H1 (cell line): ENCODE data around the gene TTLL5. TPM values are rescaled to one million over a fixed set of nuclear protein-coding genes. Genes with fewer than 3 reads are reported as not detected.

Experiments
- CTCF ChIA-PET: fragments of 300-600 bp; sonication (Branson Sonifier 250); formaldehyde crosslinking; loops from one replicate; lab custom pipeline; 2021; ENCODE audit not compliant: partially characterized antibody; lab: Charles Lee
- POLR2A ChIA-PET: fragments of 300-600 bp; sonication (Branson Sonifier 250); formaldehyde crosslinking; loops from one replicate; lab custom pipeline; 2021; ENCODE audit warnings: inconsistent platforms; ENCODE audit not compliant: partially characterized antibody; lab: Charles Lee
- DNase-seq, 2 experiments: peaks; one replicate each; pipeline versions ENCODE4 v3.0.0 to v3.0.0-alpha.2; 2010 to 2022; ENCODE audit warnings: low spot score in 2 of 2, low read depth in 1 of 2, mixed read lengths in 1 of 2
- FAIRE-seq: peaks from 2 replicates; lab custom pipeline; 2011; peaks lifted over from hg19 to GRCh38; lab: Jason Lieb, UNC
- H2AFZ ChIP-seq: 2 replicates; pipeline ENCODE4 v1.8.1; 2012; ENCODE audit warnings: low read length, inconsistent platforms
- H2AK5ac ChIP-seq: 2 replicates; pipeline ENCODE4 v1.6.1; 2013; ENCODE audit warnings: low read depth, low read length
- H2BK120ac ChIP-seq: replicated peaks from 2 replicates; pipeline ENCODE3; 2013; ENCODE audit warnings: low read depth, low read length, inconsistent platforms
- H2BK12ac ChIP-seq: 2 replicates; pipeline ENCODE4 v1.6.1; 2013; ENCODE audit warnings: low read depth, low read length
- H2BK15ac ChIP-seq: 2 replicates; pipeline ENCODE4 v1.6.1; 2013; ENCODE audit warnings: low read length
- H2BK20ac ChIP-seq: 2 replicates; pipeline ENCODE4 v1.6.1; 2013; ENCODE audit warnings: low read length
- H2BK5ac ChIP-seq: 2 replicates; pipeline ENCODE4 v1.6.1; 2013; ENCODE audit warnings: low read depth, low read length
- H3K14ac ChIP-seq: 2 replicates; pipeline ENCODE4 v1.6.1; 2013; ENCODE audit warnings: inconsistent platforms; ENCODE audit not compliant: insufficient read length
- H3K18ac ChIP-seq: 2 replicates; pipeline ENCODE4 v1.6.1; 2013; ENCODE audit warnings: low read length; ENCODE audit errors: extremely low read depth
- H3K23ac ChIP-seq: 2 replicates; pipeline ENCODE4 v1.6.1; 2013; ENCODE audit warnings: inconsistent platforms; ENCODE audit not compliant: insufficient read length
- H3K23me2 ChIP-seq: 2 replicates; pipeline ENCODE4 v1.6.1; 2013; ENCODE audit warnings: low read depth, low read length
- H3K27ac ChIP-seq: 2 replicates; pipeline ENCODE4 v1.6.1; 2011; ENCODE audit warnings: low read depth, low read length, inconsistent platforms
- H3K27me3 ChIP-seq, 4 experiments: replicated peaks in 1 of 4; 1 replicate in 1 of 4; 2 replicates in 3 of 4; pipeline versions ENCODE4 v1.6.1 to v1.8.1; 2011 to 2013; ENCODE audit warnings: low read length in 3 of 4, mild to moderate bottlenecking in 3 of 4, inconsistent platforms in 2 of 4, mixed read lengths in 2 of 4, moderate library complexity in 1 of 4; ENCODE audit not compliant: control insufficient read depth in 3 of 4, insufficient read depth in 3 of 4; ENCODE audit errors: extremely low read depth in 1 of 4
- H3K36me3 ChIP-seq, 4 experiments: 2 replicates each; pipeline versions ENCODE4 v1.6.1 to v1.8.1; 2011 to 2013; ENCODE audit warnings: mild to moderate bottlenecking in 4 of 4, low read length in 3 of 4, moderate library complexity in 2 of 4, control low read depth in 1 of 4, inconsistent platforms in 1 of 4; ENCODE audit not compliant: insufficient read depth in 4 of 4, control insufficient read depth in 2 of 4
- H3K4ac ChIP-seq: replicated peaks from 2 replicates; pipeline ENCODE3; 2013; ENCODE audit warnings: low read length, low read depth, mixed read lengths, inconsistent platforms; ENCODE audit not compliant: insufficient read length
- H3K4me1 ChIP-seq, 4 experiments: replicated peaks in 1 of 4; 1 replicate in 1 of 4; 2 replicates in 3 of 4; pipeline versions ENCODE4 v1.6.1 to v1.8.1; 2011 to 2013; ENCODE audit warnings: low read length in 3 of 4, inconsistent platforms in 2 of 4, mixed read lengths in 1 of 4; ENCODE audit not compliant: insufficient read depth in 4 of 4, control insufficient read depth in 3 of 4
- H3K4me2 ChIP-seq, 2 experiments: 2 replicates each; pipeline versions ENCODE4 v1.6.1 to v1.8.1; 2011 to 2013; ENCODE audit warnings: low read depth in 2 of 2, low read length in 2 of 2, control low read depth in 1 of 2, inconsistent platforms in 1 of 2, mild to moderate bottlenecking in 1 of 2; ENCODE audit not compliant: insufficient read depth in 1 of 2
- H3K4me3 ChIP-seq, 4 experiments: fragments of 200-600, 300-600 bp in 1 of 4; sonication (generic), shearing (Covaris generic), sonication (Bioruptor Twin) in 1 of 4; 2 replicates each; pipeline versions ENCODE4 v1.5.1 to v1.8.1; 2011 to 2016; ENCODE audit warnings: low read length in 4 of 4, low read depth in 3 of 4, control low read depth in 2 of 4, inconsistent platforms in 2 of 4, mild to moderate bottlenecking in 2 of 4, mixed read lengths in 1 of 4, moderate library complexity in 1 of 4; ENCODE audit not compliant: insufficient read depth in 2 of 4; ENCODE audit errors: extremely low read depth in 1 of 4
- H3K56ac ChIP-seq: replicated peaks from 2 replicates; pipeline ENCODE3; 2013; ENCODE audit warnings: low read depth, mild to moderate bottlenecking, mixed read lengths, low read length, inconsistent platforms; ENCODE audit not compliant: insufficient read length
- H3K79me1 ChIP-seq: 2 replicates; pipeline ENCODE4 v1.6.1; 2013; ENCODE audit warnings: low read depth, low read length, control low read depth
- H3K79me2 ChIP-seq, 2 experiments: 2 replicates each; pipeline versions ENCODE4 v1.6.1 to v1.8.1; 2012 to 2013; ENCODE audit warnings: low read length in 2 of 2, mild to moderate bottlenecking in 2 of 2, inconsistent platforms in 1 of 2; ENCODE audit not compliant: insufficient read depth in 2 of 2, control insufficient read depth in 1 of 2
- H3K9ac ChIP-seq, 4 experiments: replicated peaks in 1 of 4; 1 replicate in 1 of 4; 2 replicates in 3 of 4; pipeline versions ENCODE4 v1.6.1 to v1.8.1; 2011 to 2013; ENCODE audit warnings: low read depth in 3 of 4, low read length in 3 of 4, control low read depth in 2 of 4, mild to moderate bottlenecking in 2 of 4, moderate library complexity in 2 of 4, inconsistent platforms in 1 of 4; ENCODE audit errors: extremely low read depth in 1 of 4
- H3K9me3 ChIP-seq, 2 experiments: 2 replicates each; pipeline versions ENCODE4 v1.6.1 to v1.8.1; 2012 to 2013; ENCODE audit warnings: mild to moderate bottlenecking in 2 of 2, moderate library complexity in 2 of 2, control low read depth in 1 of 2, inconsistent platforms in 1 of 2, low read depth in 1 of 2, low read length in 1 of 2, mixed read lengths in 1 of 2; ENCODE audit not compliant: insufficient read depth in 2 of 2
- H4K20me1 ChIP-seq, 2 experiments: replicated peaks in 1 of 2; 2 replicates each; pipeline versions ENCODE3 to v1.8.1; 2011 to 2013; ENCODE audit warnings: inconsistent platforms in 2 of 2, low read length in 2 of 2, mild to moderate bottlenecking in 1 of 2; ENCODE audit not compliant: insufficient read depth in 2 of 2, control insufficient read depth in 1 of 2
- H4K5ac ChIP-seq: 2 replicates; pipeline ENCODE4 v1.6.1; 2013; ENCODE audit warnings: low read length, low read depth, mixed read lengths, inconsistent platforms; ENCODE audit not compliant: insufficient read length
- H4K8ac ChIP-seq: 2 replicates; pipeline ENCODE4 v1.8.0; 2013; ENCODE audit warnings: mild to moderate bottlenecking, moderate library complexity, low read length, inconsistent platforms; ENCODE audit not compliant: insufficient read depth; ENCODE audit errors: extremely low read depth
- H4K91ac ChIP-seq: replicated peaks from 2 replicates; pipeline ENCODE3; 2013; ENCODE audit warnings: low read length, mixed read lengths, inconsistent platforms; ENCODE audit not compliant: insufficient read length
- JUN ChIP-seq: IDR thresholded peaks from 2 replicates; pipeline ENCODE4 v1.6.1; 2011; ENCODE audit warnings: low read depth, mild to moderate bottlenecking, improper control_type of control experiment, low read length
- RXRA ChIP-seq: IDR thresholded peaks from 2 replicates; pipeline ENCODE4 v1.6.1; 2011; ENCODE audit warnings: low read depth, mild to moderate bottlenecking, low read length, moderate library complexity; ENCODE audit not compliant: insufficient read depth
- SIN3A ChIP-seq, 2 experiments: IDR thresholded peaks in 1 of 2; conservative IDR thresholded peaks in 1 of 2; 2 replicates each; pipeline ENCODE4 v1.6.1; 2011 to 2012; ENCODE audit warnings: low read length in 2 of 2, improper control_type of control experiment in 1 of 2, low read depth in 1 of 2, mild to moderate bottlenecking in 1 of 2
- WGBS, 2 experiments: shearing (Covaris generic) in 1 of 2; methylation state at CpG; one replicate each; pipeline versions ENCODE4 v1.1.6 to v1.1.7; 2013 to 2015; ENCODE audit warnings: low lambda C conversion rate in 2 of 2, mixed read lengths in 2 of 2, inconsistent platforms in 1 of 2, low coverage in 1 of 2, missing lambda C conversion rate in 1 of 2; ENCODE audit not compliant: insufficient replicate concordance in 2 of 2, insufficient coverage in 1 of 2, insufficient read length in 1 of 2; ENCODE audit errors: extremely low coverage in 1 of 2, missing lambda C conversion rate in 1 of 2; 5-methylcytosine and 5-hydroxymethylcytosine counted together
- polyA plus RNA-seq, 7 experiments: library from polyadenylated mRNA; depleted of rRNA in 3 of 7; stranded (reverse) in 5 of 7; unstranded in 2 of 7; fragments of >200 nt in 5 of 7; fragments of 200-250 nt in 2 of 7; gene quantifications; 1 replicate in 5 of 7; 2 replicates in 1 of 7; 4 replicates in 1 of 7; pipeline versions ENCODE4 v1.2.1 to v1.2.3, GENCODE V29; 2011 to 2013; ENCODE audit warnings: missing spikeins in 2 of 7, mixed read lengths in 2 of 7
- total RNA-seq: library from RNA; stranded (reverse); fragmentation: NEBNext Ultra II Directional; extraction: Animal tissue kit (Norgen Biotek cat#: 25700); gene quantifications from 2 replicates; pipeline ENCODE4 v1.2.1, GENCODE V29; 2021

Gene TTLL5
- total and polyA plus RNA-seq, 2 of the 8 experiments (the other 6 are each of a cell fraction or from before 2014, with no cell fraction given): 16.1 to 45.9 TPM

GRCh38 chr14:75848167-75848913 is 187.3 kb downstream of the TTLL5 start:
- H3K9ac ChIP-seq: no peak overlapping the region
- H2AK5ac ChIP-seq: no peak overlapping the region
- no peak overlapping the region for H2BK20ac ChIP-seq
- H3K79me1 ChIP-seq: no peaks in the 10 kb centered on the region
- H2BK15ac ChIP-seq: no peak overlapping the region
- no peaks in the 10 kb centered on the region for H3K27me3 ChIP-seq
- no peak overlapping the region for H2BK5ac ChIP-seq
- H3K79me2 ChIP-seq: no peaks in the 10 kb centered on the region
- DNase-seq (no peak), FAIRE-seq (no peak)
- no peak overlapping the region for H3K56ac ChIP-seq
- H3K14ac ChIP-seq: no peak overlapping the region
- H3K9me3 ChIP-seq: no peaks in the 10 kb centered on the region
- no peak overlapping the region for H4K8ac ChIP-seq
- 100% methylated on average over 2 of the region's 2 CpGs; no CpG with 5 or more reads in 1 of the 2 experiments for WGBS, 2 experiments
- no peak overlapping the region for H4K5ac ChIP-seq
- no peak overlapping the region for H3K23ac ChIP-seq
- H3K27ac ChIP-seq: no peak overlapping the region
- H3K18ac ChIP-seq: no peak overlapping the region
- peaks cover 0 to 2% of the 10 kb centered on the region in 2 experiments for H4K20me1 ChIP-seq
- H2BK12ac ChIP-seq: no peak overlapping the region
- no peak overlapping the region for H4K91ac ChIP-seq
- H3K23me2 ChIP-seq: no peaks in the 10 kb centered on the region
- H3K36me3 ChIP-seq: no peaks in the 10 kb centered on the region
- no peak overlapping the region for H2AFZ ChIP-seq
- ChIA-PET CTCF (interaction anchor here (0.7 to 1.7 kb wide), 4 partner anchors 12 to 47 kb away, joined by 3 to 9 read pairs (median 4); no protein-coding TSS in a partner anchor), POLR2A (no interaction called here)
- no peak overlapping the region for H3K4me2 ChIP-seq
- peaks cover 0 to 6% (median 4%) of the 10 kb centered on the region in 4 experiments; a peak in 2 of 7 replicates for H3K4me1 ChIP-seq
- no peak overlapping the region for H3K4ac ChIP-seq
- no peak overlapping the region for H2BK120ac ChIP-seq
- H3K4me3 ChIP-seq: no peak overlapping the region
- TF ChIP-seq JUN (no peak), RXRA (no peak), SIN3A (conservative IDR thresholded peaks at IDR 0.05 in 1 of 2, IDR thresholded peaks at IDR 0.05 in 1 of 2; ENCODE audit: low read depth in 1 of 2, low read length in 2 of 2) (no peak)
